ENCODE measurements around the gene CGRRF1.

The CGRRF1 gene

DNA sequence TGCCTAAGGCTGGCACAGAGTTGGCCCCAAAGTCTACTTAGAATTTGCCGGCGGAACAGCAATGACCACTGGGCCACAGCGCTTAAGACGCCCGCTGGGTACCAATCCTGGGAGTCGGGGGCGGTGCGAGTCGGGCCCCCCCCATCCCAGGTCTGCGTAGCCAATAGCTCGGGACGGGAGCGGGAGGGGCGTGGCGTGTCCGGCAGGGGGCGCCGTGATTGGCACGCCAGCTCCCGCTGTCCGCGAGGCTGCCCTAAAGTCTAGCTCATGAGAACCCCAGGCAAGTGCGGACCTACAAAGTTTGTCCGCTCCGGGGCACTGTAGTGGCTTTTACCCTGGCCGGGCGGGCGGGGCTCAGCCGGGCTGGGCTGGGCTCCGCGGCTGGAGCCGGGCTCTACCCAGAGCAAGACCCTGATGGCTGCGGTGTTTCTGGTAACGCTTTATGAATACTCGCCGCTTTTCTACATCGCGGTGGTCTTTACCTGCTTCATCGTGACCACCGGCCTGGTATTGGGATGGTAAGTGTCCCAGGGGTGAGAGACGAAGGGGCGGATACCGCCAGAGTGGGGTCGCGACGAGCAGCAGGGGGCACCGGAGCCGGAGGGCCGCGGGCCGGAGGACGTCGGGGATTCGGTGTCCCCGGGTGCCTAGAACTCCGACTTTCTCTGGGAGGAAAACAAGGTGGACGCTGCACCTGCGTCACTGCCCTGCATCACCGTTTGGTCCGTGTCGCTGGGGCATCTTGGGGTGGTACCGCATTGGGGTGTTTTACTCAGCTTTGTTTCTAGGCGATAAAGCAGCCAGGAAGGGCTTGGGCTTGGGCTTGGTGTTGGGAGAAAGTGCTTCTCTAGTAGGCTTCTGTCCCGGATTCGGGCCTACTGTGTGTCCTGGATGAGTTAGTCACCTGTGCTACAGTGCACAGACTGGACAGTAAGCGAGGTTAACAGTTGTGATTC is at the start of gene CGRRF1:
Gene CGRRF1, plus strand, starts transcription at position 361 of the 956 bp plus-strand sequence. Its CDS starts 54 bp downstream, at position 415.
- FAIRE-seq (peak; percentile 98), DNase-seq (ENCODE audit: low spot score) (peak; percentile 100)

DNA sequence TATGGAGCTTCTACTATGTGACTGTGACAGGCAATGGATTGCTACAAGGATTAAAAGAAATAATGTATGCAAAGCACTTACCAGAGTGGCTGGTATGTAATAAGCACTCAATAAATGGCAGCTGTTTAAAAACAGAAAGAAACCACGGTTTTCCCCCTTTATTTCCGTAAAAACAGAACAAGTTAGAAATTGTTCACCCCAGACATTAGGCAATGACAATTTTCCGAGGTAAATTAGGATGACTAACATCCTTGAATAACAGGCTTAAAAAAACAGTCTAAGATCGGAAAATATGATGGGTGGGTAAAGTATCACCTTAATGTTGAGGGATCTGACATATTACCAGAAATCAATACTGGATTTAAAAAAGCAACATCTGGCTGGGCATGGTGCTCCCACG is 47.7 kb upstream of the CGRRF1 start:
- FAIRE-seq (no peak), DNase-seq (ENCODE audit: low spot score) (no peak)

GRCh38 chr14:54465654-54466053 is 44.1 kb upstream of the CGRRF1 start:
- no peak for DNase-seq (ENCODE audit: low spot score)
- FAIRE-seq, result no peak

- FAIRE-seq (no peak), DNase-seq (ENCODE audit: low spot score) (no peak)
Observed at GRCh38 chr14:54467280-54467679, 42.4 kb upstream of the CGRRF1 start.

DNA sequence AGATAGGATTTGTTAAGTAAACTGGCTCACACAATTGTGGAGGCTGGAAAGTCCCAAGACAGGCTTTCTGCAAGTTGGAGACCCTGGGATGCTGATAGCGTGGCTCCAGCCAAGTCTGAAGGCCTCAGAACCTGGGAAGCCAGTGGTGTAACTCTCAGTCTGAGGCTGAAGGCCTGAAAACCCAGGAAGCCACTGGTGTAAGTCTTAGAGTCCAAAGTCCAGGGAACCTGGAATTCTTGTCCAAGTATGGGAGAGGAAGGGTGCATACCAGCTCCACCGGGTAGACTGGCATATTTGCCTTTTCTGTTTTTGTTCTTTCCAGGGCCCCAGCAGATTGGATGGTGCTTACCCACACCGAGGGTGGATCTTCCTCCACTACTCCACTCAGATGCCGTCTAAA is 39.0 kb upstream of the CGRRF1 start:
- no peak for FAIRE-seq

DNA sequence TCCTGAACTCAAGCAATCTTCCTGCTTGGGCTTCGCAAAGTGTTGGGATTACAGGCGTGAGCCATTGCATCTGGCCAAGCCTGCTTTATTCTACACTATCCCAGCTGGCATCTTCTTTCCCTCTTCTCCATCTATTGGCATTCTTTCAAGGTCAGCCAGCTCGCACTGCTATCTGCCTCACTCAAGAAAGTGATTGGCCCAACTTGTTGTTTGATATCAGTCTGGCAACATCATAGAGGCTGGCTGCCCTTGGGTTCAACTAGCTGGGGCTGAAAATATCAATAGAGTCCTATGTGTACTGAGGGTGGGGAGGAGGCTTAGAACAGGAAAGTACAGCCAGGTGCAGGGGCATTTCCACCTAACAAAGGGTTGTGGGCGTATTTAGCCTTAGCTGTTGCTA is 38.1 kb upstream of the CGRRF1 start:
- FAIRE-seq (peak; percentile 5), DNase-seq (ENCODE audit: low spot score) (no peak)

More for the DNA sequence above, 39.0 kb upstream of the CGRRF1 start:
- DNase-seq (ENCODE audit: low spot score), result no peak

DNA sequence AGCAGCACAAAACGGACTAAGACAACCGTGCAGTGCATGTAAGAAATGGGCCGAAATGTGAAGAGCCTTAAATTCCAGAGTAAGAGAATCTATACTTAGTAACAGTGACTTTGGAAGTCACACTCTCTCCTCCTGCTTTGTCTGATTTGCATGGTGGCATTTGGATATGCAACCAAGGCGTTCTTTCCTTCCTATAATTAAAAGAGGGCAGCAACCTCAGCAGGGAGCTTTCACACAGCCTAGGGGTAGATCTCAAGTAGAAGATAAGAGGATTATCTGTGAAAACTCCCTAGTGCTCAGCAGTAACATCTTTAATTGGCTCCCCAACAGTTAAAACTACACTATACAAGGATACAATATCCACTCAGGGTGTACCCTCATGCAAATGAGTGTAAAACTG is 37.4 kb upstream of the CGRRF1 start:
- DNase-seq (ENCODE audit: low spot score) (no peak), FAIRE-seq (no peak)

GRCh38 chr14:54474232-54474793 is 35.4 kb upstream of the CGRRF1 start:
- FAIRE-seq (no peak), DNase-seq (ENCODE audit: low spot score) (no peak)

DNA sequence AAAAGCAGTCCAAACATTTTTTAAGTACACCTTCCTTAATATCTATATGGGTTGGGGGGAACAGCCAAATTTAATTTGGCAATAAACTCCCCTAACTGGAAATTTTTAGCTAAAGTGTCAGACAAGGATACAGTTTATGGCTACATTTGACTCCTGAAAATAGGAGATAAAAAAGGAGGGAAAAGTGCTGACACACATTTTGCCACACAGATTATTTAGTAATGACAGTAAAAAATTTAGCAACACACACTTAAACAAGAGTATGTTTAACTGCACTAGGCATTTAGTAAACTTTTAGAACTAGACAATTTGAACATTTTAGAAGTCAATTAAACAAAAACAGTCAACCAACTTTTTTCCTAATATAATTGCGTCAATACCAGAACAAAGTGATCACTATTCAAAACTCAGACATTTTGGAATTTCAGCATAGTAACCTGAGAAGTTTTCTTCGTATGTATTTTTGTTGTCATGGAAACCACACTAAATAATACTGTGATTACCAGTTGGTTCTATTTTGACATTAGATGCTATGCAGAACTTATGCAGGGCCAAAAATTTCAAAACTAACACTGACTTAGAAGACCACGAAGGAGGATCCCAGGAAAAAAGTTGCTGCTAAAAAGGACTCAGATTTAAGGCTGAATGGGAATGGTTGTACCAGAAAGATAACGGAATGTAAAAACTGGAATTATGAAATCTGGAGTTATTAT is 34.4 kb upstream of the CGRRF1 start:
- FAIRE-seq (no peak), DNase-seq (ENCODE audit: low spot score) (no peak)

DNA sequence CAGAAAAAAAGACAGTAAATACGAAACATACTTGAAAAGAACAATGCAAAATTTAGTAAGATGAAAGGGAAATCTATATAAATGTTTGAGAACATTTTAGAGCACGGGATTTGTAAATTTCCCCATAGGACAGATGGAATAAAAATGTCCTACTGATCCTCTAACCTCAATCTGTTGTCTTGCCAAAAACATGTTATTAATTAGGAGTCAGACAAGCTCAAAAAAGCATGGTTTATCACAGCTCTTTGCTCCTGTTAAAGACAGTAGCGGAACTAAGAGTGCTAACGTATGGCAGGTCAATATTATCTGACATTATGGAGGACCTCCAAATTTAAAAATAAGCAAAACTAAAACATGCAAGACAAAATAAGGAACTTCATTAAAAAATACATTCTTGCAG is 33.8 kb upstream of the CGRRF1 start:
- DNase-seq (ENCODE audit: low spot score) (no peak), FAIRE-seq (no peak)

GRCh38 chr14:54478636-54479215 is 31.0 kb upstream of the CGRRF1 start:
- DNase-seq (ENCODE audit: low spot score) (no peak), FAIRE-seq (no peak)

- no peak for DNase-seq (ENCODE audit: low spot score)
- no peak for FAIRE-seq
Observed at GRCh38 chr14:54480830-54481562, 28.7 kb upstream of the CGRRF1 start.

GRCh38 chr14:54481695-54482094 is 28.0 kb upstream of the CGRRF1 start:
- FAIRE-seq (no peak), DNase-seq (ENCODE audit: low spot score) (no peak)

DNA sequence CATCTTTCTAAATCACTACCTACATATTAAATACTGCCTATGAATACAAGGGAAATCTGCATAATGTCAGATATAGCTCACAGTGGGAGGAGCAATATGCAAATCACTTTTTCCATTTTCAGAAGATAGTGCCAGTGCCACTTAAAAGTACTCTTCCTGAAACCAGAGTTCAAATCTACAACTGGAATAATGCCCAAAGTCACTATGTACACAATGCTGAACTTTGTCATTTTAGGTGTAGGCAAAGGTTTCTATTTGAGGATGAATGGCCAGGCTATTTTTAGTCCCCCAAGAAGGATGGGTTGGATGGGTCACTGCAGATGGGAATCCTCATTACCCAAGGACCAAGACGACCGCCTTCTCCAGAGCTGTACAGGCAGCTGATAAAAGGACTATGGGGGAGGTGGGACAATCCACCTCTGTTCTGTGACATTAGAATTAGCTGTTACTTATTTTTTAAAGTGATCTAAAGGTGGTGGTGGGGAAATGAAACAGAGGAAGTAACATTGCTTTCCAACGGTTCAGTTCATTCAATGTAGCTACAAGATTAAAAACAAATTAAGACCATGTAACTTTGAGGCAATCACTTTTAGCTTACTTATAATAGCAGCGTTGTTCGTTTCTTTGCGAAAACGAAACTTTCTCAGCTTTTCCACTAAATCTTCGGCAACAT is 26.5 kb upstream of the CGRRF1 start:
- FAIRE-seq (peak; percentile 23), DNase-seq (ENCODE audit: low spot score) (no peak)

DNA sequence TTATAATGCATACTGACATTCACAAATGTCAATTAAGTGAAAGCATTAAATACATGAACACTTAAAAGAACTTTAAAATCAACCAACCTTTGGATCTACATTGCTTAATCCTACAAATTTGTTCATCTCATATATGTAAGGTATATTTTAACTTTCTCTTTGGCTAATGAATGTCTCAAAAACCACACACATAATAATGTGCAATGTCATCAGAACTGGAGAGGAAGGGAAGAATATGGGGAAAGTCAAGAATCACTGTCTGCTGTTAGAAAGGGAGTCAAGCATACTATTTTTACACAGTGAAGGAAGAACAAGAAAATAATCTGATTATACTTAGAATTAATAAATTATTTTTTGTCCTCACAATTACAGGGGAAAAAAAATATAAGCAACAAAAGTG is 25.9 kb upstream of the CGRRF1 start:
- DNase-seq (ENCODE audit: low spot score) (no peak), FAIRE-seq (no peak)

GRCh38 chr14:54486685-54487084 is 23.0 kb upstream of the CGRRF1 start:
- no peak for DNase-seq (ENCODE audit: low spot score)

DNA sequence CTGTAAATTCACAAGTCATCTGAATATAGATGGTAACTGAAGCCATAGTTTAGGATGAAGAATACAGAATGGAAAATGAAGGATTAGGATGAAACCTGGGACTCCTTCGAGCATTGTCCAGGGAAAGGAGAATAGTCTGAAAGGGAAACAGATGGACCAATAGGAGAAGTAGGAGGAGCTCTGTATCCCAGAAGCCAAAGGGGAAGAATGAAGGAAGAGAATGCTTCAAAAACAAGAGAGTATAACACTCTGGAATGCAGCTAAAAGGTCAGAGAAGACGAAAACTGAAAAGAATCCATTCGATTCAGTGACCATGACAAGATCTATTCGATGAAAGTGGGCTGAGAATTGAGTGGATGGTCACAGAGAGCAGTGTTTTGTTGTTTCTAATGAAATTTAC is 21.9 kb upstream of the CGRRF1 start:
- DNase-seq (ENCODE audit: low spot score), result peak; percentile 70
- no peak for FAIRE-seq

More at GRCh38 chr14:54486685-54487084, 23.0 kb upstream of the CGRRF1 start:
- FAIRE-seq, result no peak

DNA sequence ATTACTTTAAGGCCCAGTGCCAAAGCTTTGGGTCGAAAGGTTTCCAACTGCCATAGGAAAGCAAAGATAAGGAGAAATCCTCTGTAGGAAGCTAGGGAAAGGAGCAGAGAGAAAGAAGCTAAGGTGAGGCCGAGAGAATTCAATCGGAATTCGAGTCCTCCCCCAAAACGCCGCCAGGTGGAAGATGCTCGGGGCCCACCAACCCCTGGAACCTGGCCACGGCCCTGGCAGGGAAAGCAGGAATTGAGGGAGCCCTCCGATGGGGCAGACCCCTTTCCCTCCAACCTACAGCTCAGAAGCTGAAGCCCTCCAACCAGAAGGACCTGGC is 21.4 kb upstream of the CGRRF1 start:
- DNase-seq (ENCODE audit: low spot score) (no peak), FAIRE-seq (no peak)

GRCh38 chr14:54488646-54489317 is 20.9 kb upstream of the CGRRF1 start, which contains the start of gene GMFB:
GMFB (minus strand) TSS chr14:54488980; CDS start chr14:54488927, 53 bp downstream.
- FAIRE-seq (peak; percentile 75), DNase-seq (ENCODE audit: low spot score) (peak; percentile 99)

GRCh38 chr14:54489318-54489683 is 20.4 kb upstream of the CGRRF1 start:
- DNase-seq (ENCODE audit: low spot score) (no peak), FAIRE-seq (peak; percentile 46)

Measured in urothelium cell line (cell line).